Frontal cortex (tissue), 4 donors: Measurements from ENCODE around the gene PKP1. TPM values are rescaled to one million over a fixed set of nuclear protein-coding genes. Genes with fewer than 3 reads are reported as not detected.
A peak's percentile ranks its signal among the peaks of the same experiment; 100 is the strongest.

Experiments used
- DNase-seq, 2 donors: peaks; one replicate each; pipeline ENCODE4 v3.0.0; 2012; ENCODE audit warnings: low spot score in 2 of 2
- FAIRE-seq: peaks from 2 replicates; lab custom pipeline; 2012; peaks lifted over from hg19 to GRCh38; lab: Jason Lieb, UNC
- total RNA-seq: library from RNA; depleted of rRNA; stranded (reverse); fragments of >200 nt; gene quantifications from one replicate; pipeline ENCODE4 v1.2.3, GENCODE V29; 2014
- donor health status: control.
- donor health status: control.
- donor health status: control.

The PKP1 gene
- total RNA-seq, 1 donor from 2014 or later = under 0.01 TPM

- DNase-seq (no peak), FAIRE-seq (no peak)
Observed at GRCh38 chr1:201302163-201303152, 19.2 kb downstream of the PKP1 start.

GRCh38 chr1:201304126-201304525 lies 20.8 kb downstream of the PKP1 start:
- FAIRE-seq = no peak
- no peak for DNase-seq

DNA sequence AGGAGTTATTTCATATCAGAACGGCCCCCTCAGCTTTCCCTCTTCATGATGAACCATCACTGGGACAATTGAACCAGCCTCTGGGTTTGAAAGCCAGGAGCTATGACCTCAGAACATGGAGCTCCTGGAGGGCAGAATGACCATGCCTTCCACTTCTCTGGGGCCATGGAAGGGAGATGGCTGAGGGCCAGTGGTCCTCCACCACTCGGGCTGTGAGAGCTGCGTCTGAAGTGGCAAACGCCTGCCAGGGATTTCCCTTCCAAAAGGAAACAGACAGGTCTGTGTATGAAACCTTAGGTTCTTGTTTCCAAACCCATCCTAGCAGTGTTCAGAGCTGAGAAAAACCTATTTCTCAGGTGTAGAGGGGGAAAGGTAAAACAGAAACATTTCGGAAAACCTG lies 22.5 kb downstream of the PKP1 start:
- no peak for FAIRE-seq
- no peak for DNase-seq

GRCh38 chr1:201307231-201307630 lies 23.9 kb downstream of the PKP1 start:
- no peak for DNase-seq
- FAIRE-seq = no peak

DNA sequence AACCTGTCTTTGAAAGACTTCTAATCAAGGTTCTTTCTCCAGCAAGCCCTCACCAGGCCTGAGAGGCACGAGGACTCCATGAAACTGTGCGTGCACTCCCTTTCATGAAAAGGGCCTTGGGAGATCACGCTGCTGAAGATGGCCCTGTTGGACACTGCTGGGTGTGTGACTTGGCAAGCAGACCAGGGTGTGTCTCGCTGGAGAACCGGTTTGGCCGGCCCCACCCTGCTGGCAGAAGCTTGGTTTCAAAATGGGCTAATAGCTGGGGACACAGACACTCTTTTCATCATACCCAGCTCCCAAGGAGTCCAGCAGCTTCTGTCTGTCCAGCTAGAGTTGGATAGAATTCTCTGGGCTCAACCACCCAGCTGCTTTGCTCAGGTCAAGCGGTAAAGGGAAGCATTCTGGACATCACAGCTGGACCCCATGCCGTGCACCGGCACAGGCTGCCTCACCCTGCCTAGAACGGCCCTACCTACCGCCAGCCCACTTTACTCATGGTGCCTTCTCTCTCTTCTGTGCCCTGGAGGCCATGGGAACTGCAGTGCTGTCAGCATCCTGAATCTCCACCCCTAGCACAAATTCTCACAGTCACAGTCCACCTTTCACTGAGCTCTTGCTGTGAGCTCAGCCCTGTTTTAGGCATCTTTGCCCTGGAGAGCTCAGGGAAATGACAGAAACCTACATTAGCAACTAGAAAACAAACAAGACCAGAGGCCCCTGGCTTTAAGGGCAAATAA lies 24.6 kb downstream of the PKP1 start:
- no peak for FAIRE-seq
- no peak for DNase-seq

DNA sequence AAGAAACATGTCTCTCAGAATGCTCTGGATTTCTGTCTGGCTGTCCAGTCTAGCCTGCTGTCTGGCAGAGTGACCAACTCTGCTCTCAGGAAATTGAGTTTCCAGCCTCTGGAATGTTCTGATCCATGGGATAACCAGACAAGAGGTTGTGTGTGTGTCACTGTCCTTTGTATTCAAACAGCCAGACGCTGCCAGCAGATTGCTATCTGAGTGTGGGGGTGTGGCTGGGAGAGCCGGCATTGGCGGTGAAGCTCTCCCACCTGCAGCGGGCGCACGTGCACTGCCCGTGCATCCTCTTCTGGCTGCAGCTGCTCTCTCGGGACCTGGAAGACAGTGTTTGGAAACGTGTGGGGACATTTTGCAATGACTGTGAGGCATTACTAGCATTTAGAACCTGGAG lies 26.1 kb downstream of the PKP1 start:
- DNase-seq = peak in 1 of 2 donors; percentile 60
- no peak for FAIRE-seq

- DNase-seq = no peak
- FAIRE-seq = no peak
Observed at GRCh38 chr1:201310251-201310985, 27.1 kb downstream of the PKP1 start.

GRCh38 chr1:201310986-201311355 lies 27.7 kb downstream of the PKP1 start:
- DNase-seq (no peak), FAIRE-seq (no peak)

DNA sequence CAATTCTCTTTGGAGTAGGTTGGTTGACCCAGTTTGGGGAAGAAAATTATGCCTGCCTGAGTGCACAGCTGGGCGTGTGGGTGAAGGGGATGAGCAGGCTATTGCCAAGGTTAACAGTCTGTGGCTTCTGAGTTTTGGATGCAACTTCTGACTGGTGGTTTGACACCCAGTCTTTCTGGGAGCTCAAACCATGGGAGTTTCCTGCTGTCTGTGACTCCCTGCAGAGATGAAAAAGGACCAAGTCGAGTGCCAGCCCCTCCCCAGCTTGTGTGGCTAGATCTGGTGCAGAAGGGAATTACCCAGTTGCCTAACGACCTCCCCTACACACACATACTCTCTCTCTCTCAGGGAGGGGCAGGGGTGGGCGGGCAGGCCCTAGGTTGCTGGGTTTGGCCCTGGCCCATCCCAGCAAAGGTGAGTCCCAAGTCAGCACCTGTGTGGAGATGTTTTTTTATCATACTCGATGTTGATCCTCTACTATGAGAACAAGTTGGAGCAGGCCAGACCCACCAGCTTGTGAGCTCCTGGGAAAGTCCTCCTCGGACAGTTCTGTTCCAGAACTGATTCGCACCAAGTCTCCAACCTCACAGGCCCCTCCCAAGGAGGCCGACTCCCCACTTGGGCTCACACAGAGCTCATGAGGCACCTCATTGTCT lies 28.2 kb downstream of the PKP1 start:
- DNase-seq (no peak), FAIRE-seq (no peak)

DNA sequence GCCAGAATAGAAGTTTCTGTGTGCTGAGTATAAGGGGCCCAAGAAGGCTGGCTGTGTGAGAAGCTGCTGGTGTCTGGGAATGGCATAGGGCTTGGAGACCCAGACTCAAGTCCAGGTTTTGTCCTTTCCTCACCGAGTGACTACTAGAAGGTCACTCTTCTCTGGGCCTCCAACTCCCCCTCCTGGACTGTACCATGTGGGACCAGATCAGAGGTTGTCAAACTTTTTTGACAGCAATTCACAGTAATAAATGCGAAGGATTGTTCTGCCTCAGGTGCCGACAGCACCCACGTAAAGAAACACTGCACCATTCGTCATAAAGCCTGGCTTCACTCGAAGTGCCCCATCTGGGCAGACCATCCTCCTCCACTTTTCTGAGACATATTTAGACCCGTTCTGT lies 29.0 kb downstream of the PKP1 start:
- FAIRE-seq (no peak), DNase-seq (no peak)

- FAIRE-seq (no peak), DNase-seq (no peak)
Observed at GRCh38 chr1:201313086-201313485, 29.8 kb downstream of the PKP1 start.

DNA sequence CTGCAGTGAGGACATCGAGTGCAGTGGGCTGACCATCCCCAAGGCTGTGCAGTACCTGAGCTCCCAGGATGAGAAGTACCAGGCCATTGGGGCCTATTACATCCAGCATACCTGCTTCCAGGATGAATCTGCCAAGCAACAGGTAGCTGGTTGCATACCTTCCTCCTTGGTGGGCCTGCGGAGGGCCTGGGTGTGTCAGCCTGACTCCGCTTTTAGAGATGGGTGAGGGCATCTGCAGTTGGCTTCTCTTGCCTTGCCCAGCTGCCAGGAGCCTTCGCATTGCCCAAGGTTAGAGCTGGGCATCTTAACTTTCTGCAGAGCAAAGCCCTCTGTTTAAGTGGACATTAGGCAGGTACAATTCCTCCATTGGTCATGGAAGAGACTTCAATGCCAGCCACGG lies 33.2 kb downstream of the PKP1 start:
- FAIRE-seq (no peak), DNase-seq (no peak)

GRCh38 chr1:201317551-201317950 lies 34.2 kb downstream of the PKP1 start:
- FAIRE-seq (no peak), DNase-seq (no peak)

GRCh38 chr1:201318504-201319340 lies 35.4 kb downstream of the PKP1 start:
- DNase-seq (no peak), FAIRE-seq (no peak)

- DNase-seq = no peak
- no peak for FAIRE-seq
Observed at GRCh38 chr1:201319631-201320030, 36.3 kb downstream of the PKP1 start.

DNA sequence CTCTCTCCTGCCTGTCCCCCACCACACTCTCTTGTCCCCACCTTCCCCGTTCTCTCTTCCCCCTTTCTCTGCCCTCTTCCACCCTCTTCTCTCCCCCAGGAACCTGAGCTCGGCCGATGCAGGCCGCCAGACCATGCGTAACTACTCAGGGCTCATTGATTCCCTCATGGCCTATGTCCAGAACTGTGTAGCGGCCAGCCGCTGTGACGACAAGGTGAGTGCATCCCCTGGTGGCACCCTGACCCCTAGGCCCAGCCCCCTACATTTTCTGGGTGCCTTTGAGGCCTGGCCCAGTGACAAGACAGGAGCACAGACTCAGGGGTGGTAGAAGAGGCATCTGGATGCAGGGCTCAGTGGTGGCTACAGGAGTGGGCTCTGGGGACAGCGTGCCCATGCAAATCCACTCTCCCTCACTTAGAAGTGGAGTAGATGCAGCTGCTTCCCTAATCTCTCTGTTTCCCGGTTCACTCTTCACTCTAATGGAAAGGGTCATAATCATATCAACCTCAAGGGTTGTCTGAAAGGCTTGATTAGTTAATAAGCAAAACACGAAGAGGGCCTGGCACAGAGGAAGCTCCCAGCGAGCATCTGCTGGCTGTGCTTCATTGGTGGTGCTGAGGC lies 37.0 kb downstream of the PKP1 start:
- FAIRE-seq (no peak), DNase-seq (no peak)

DNA sequence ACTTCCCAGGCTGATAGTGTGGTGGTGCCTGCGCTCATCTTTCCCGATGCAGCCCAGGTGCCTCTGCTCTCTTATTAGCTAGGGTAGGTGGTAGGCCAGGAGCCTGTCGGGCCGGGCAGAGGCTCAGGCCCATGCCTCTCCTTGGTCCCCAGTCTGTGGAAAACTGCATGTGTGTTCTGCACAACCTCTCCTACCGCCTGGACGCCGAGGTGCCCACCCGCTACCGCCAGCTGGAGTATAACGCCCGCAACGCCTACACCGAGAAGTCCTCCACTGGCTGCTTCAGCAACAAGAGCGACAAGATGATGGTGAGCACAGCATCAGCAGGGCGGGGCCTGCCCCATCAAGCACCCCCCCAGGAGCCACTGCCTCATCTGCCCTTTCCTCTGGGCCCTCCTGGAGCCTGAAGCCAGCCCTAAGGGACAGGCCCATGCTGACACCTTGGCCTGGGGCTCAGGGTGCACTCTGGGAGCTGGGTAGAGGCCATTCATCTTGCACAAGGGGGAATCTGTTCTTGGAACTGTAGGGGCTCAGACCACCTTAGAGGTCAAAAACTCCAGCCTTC lies 38.6 kb downstream of the PKP1 start:
- DNase-seq = no peak
- no peak for FAIRE-seq
